A673 (cell line): ENCODE data around the gene ZSCAN20. TPM values are rescaled to one million over a fixed set of nuclear protein-coding genes. Genes with fewer than 3 reads are reported as not detected.

Experiments
- BruUV-seq: library from RNA; stranded (reverse); fragments of 400-500 nt; replicated peaks from 2 replicates; lab custom pipeline; 2021; lab: Mats Ljungman, UMichigan
- CTCF ChIA-PET: fragments of 300-600 bp; sonication (Branson Sonifier 250); formaldehyde crosslinking; loops from one replicate; lab custom pipeline; 2022; ENCODE audit warnings: antibody characterized with exemption; lab: Charles Lee
- POLR2A ChIA-PET: fragments of 300-600 bp; sonication (Branson Sonifier 250); formaldehyde crosslinking; loops from one replicate; lab custom pipeline; 2022; ENCODE audit warnings: antibody characterized with exemption; ENCODE audit not compliant: low non-redundant PET; lab: Charles Lee
- DNase-seq: peaks from one replicate; pipeline ENCODE4 v3.0.0-alpha.2; 2015; ENCODE audit warnings: low spot score
- H3K27ac ChIP-seq: fragments of 200-600 bp; sonication (generic); 2 replicates; pipeline ENCODE4 v1.5.1; 2016; ENCODE audit warnings: mixed run types, low read depth, mild to moderate bottlenecking, mixed read lengths, antibody characterized with exemption, low read length; ENCODE audit not compliant: poor library complexity, severe bottlenecking
- H3K27me3 ChIP-seq: fragments of 200-600 bp; sonication (generic); replicated peaks from 2 replicates; pipeline ENCODE4 v1.6.1; 2017; ENCODE audit warnings: mixed run types, low read depth, mild to moderate bottlenecking, mixed read lengths, antibody characterized with exemption, low read length; ENCODE audit not compliant: insufficient read depth, poor library complexity
- H3K36me3 ChIP-seq: fragments of 200-600 bp; sonication (generic); 2 replicates; pipeline ENCODE4 v1.6.1; 2016; ENCODE audit warnings: mixed run types, mild to moderate bottlenecking, mixed read lengths, antibody characterized with exemption, low read length; ENCODE audit not compliant: insufficient read depth, poor library complexity, severe bottlenecking
- H3K4me1 ChIP-seq: fragments of 200-600 bp; sonication (generic); 2 replicates; pipeline ENCODE4 v1.6.1; 2017; ENCODE audit warnings: mixed run types, mild to moderate bottlenecking, mixed read lengths, antibody characterized with exemption, low read length; ENCODE audit not compliant: insufficient read depth, poor library complexity, severe bottlenecking
- H3K4me3 ChIP-seq: fragments of 200-600 bp; sonication (generic); 2 replicates; pipeline ENCODE4 v1.5.1; 2016; ENCODE audit warnings: low read depth, mixed run types, mild to moderate bottlenecking, mixed read lengths, low read length; ENCODE audit not compliant: poor library complexity, severe bottlenecking
- H3K9me3 ChIP-seq: fragments of 200-600 bp; sonication (generic); 2 replicates; pipeline ENCODE4 v1.6.1; 2016; ENCODE audit warnings: mixed run types, low read depth, mild to moderate bottlenecking, mixed read lengths, antibody characterized with exemption, low read length; ENCODE audit not compliant: poor library complexity, severe bottlenecking
- CTCF ChIP-seq: fragments of 300-800, 200-600 bp; sonication (generic); conservative IDR thresholded peaks from 2 replicates; pipeline ENCODE4 v1.5.1; 2017; ENCODE audit warnings: low read depth, mild to moderate bottlenecking, antibody characterized with exemption, low read length, moderate library complexity, mixed read lengths
- EZH2 ChIP-seq: fragments of 200-600 bp; sonication (generic); IDR thresholded peaks from 2 replicates; pipeline ENCODE4 v1.6.1; 2017; ENCODE audit warnings: borderline replicate concordance, low read depth, mild to moderate bottlenecking, mixed read lengths, antibody characterized with exemption, low read length; ENCODE audit not compliant: poor library complexity, severe bottlenecking
- intact Hi-C: fragments of 100-400 bp; cut with micrococcal nuclease; formaldehyde crosslinking; loops from one replicate; pipeline ENCODE4 v1.10.0; 2022; ENCODE audit not compliant: unreplicated experiment
- total RNA-seq: library from RNA; stranded (reverse); gene quantifications from 2 replicates; pipeline ENCODE4 v1.2.3, GENCODE V29; 2021

Gene ZSCAN20
- total RNA-seq, 1 experiment from 2014 or later = 4.5 TPM

- Histone ChIP-seq H3K4me1 (no peaks in the 10 kb centered on the region), H3K9me3 (no peaks in the 10 kb centered on the region), H3K4me3 (no peak overlapping the region), H3K27ac (no peak overlapping the region), H3K27me3 (peaks cover 4% of the 10 kb centered on the region), H3K36me3 (no peaks in the 10 kb centered on the region)
- peak; percentile 8 for DNase-seq
- TF ChIP-seq CTCF (no peak), EZH2 (no peak)
- ChIA-PET POLR2A (no interaction called here), CTCF (no interaction called here)
- intact Hi-C loops = no loop called here
- BruUV-seq = no TSS peak
These were observed 30.3 kb downstream of the ZSCAN20 start for GRCh38 chr1:33502726-33503125.

- POLR2A ChIA-PET = interaction anchor here (0.6 kb wide), 1 partner anchor 161 kb away, joined by 3 read pairs; no protein-coding TSS in a partner anchor
- Histone ChIP-seq H3K27me3 (peaks cover 4% of the 10 kb centered on the region), H3K4me1 (no peaks in the 10 kb centered on the region), H3K27ac (no peak overlapping the region), H3K4me3 (no peak overlapping the region), H3K36me3 (no peaks in the 10 kb centered on the region), H3K9me3 (no peaks in the 10 kb centered on the region)
- TF ChIP-seq CTCF (no peak), EZH2 (no peak)
- DNase-seq = no peak
- intact Hi-C loops = no loop called here
- no TSS peak for BruUV-seq
- CTCF ChIA-PET = no interaction called here
These were observed 31.1 kb downstream of the ZSCAN20 start for GRCh38 chr1:33503506-33503905.

- CTCF ChIA-PET = no interaction called here
- Histone ChIP-seq H3K36me3 (no peaks in the 10 kb centered on the region), H3K27ac (no peak overlapping the region), H3K4me1 (no peaks in the 10 kb centered on the region), H3K4me3 (no peak overlapping the region), H3K27me3 (peaks cover 4% of the 10 kb centered on the region), H3K9me3 (no peaks in the 10 kb centered on the region)
- DNase-seq = no peak
- BruUV-seq = no TSS peak
- TF ChIP-seq CTCF = no peak
- no peak for TF ChIP-seq EZH2
- POLR2A ChIA-PET = no interaction called here
- intact Hi-C loops = no loop called here
These were observed 35.2 kb downstream of the ZSCAN20 start for GRCh38 chr1:33507661-33508060.
